Cardiac muscle cell (in vitro differentiated cells and primary cell): Measurements from ENCODE around the gene ITGA3. TPM values are rescaled to one million over a fixed set of nuclear protein-coding genes. Genes with fewer than 3 reads are reported as not detected.
A peak's percentile ranks its signal among the peaks of the same experiment; 100 is the strongest.

Experiments used
- DNase-seq, 2 donors: peaks; one replicate each; pipeline versions ENCODE4 v3.0.0 to v3.0.0-alpha.2; 2010 to 2017; ENCODE audit warnings: low read depth in 1 of 2, low spot score in 1 of 2
- H3K27ac ChIP-seq: fragments of 200-600 bp; sonication (generic); 2 replicates; pipeline ENCODE4 v1.5.1; 2016
- H3K27me3 ChIP-seq: fragments of 200-600 bp; sonication (generic); 2 replicates; pipeline ENCODE4 v1.6.0; 2016; ENCODE audit warnings: control low read depth
- H3K36me3 ChIP-seq: fragments of 200-600 bp; sonication (generic); 2 replicates; pipeline ENCODE4 v1.5.1; 2016; ENCODE audit warnings: control low read depth
- H3K4me1 ChIP-seq: fragments of 200-600 bp; sonication (generic); 2 replicates; pipeline ENCODE4 v1.8.1; 2017; ENCODE audit warnings: low read depth, mild to moderate bottlenecking, mixed run types
- H3K4me3 ChIP-seq: fragments of 200-600 bp; sonication (generic); 2 replicates; pipeline ENCODE4 v1.5.1; 2016; ENCODE audit warnings: mild to moderate bottlenecking
- H3K9me3 ChIP-seq: fragments of 200-600 bp; sonication (generic); 2 replicates; pipeline ENCODE4 v1.5.1; 2017; ENCODE audit warnings: low read depth, mild to moderate bottlenecking, control low read depth
- polyA plus RNA-seq: library from polyadenylated mRNA; unstranded; fragments of >200 nt; fragmentation: Nextera tagmentation; extraction: Ambion mirVana; gene quantifications from 2 replicates; pipeline ENCODE4 v1.2.1, GENCODE V29; 2016
- total RNA-seq: library from RNA; depleted of rRNA; stranded (reverse); fragments of >200 nt; gene quantifications from 2 replicates; pipeline ENCODE4 v1.2.3, GENCODE V29; 2016
- TF ChIP-seq, protein P1 (sequence below): IDR thresholded peaks from 2 replicates; pipeline ENCODE4 v1.5.1; 2012; ENCODE audit warnings: low read depth, mild to moderate bottlenecking, low read length

Gene ITGA3
- total and polyA plus RNA-seq, 2 experiments from 2014 or later = 20.5 to 41.9 TPM

DNA sequence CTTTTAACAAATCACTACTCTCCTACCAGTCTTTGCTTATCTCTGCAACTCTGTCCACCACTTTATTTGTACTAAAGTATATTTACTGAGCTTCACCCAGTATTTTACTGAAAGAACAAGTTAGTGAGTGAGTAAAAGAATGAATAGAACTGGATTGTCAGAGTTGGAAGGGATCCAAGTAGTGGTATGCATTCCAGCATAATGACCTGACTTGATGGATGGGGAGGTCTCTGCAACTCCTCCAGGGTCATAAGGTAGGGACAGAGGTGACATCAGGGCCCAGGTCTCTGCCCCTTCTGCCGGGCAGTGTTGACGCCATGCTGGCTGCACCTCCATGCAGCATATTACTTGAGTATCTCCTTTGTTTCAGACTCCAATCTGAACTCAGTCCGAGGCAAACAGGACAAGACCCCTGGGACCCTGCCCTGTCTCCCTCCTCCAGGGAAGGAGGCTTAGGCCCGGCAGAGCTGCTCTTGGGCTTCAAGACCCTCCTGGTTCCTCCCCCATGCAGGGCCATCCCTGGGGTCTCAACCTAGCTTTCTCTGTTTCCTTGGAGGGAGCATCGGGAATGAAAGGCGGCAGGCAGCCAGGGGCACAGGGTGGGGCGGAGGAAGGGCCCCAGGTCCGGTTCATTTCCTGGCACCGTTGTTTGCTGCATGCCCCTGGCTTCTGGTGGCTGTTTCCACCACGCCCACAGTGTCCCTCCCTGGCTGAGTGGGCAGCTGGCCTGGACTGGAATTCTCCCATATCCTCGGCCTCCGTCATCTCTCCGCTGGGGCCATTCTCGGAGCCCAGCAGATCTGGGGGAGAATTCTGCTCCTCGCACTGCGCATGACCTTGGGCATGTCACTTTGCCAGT is 12.4 kb upstream of the ITGA3 start:
- no peak overlapping the region for H3K4me3 ChIP-seq
- no peaks in the 10 kb centered on the region for H3K36me3 ChIP-seq
- no peaks in the 10 kb centered on the region for H3K9me3 ChIP-seq
- no peaks in the 10 kb centered on the region for H3K4me1 ChIP-seq
- no peak overlapping the region for H3K27ac ChIP-seq
- TF ChIP-seq, protein P1, sequence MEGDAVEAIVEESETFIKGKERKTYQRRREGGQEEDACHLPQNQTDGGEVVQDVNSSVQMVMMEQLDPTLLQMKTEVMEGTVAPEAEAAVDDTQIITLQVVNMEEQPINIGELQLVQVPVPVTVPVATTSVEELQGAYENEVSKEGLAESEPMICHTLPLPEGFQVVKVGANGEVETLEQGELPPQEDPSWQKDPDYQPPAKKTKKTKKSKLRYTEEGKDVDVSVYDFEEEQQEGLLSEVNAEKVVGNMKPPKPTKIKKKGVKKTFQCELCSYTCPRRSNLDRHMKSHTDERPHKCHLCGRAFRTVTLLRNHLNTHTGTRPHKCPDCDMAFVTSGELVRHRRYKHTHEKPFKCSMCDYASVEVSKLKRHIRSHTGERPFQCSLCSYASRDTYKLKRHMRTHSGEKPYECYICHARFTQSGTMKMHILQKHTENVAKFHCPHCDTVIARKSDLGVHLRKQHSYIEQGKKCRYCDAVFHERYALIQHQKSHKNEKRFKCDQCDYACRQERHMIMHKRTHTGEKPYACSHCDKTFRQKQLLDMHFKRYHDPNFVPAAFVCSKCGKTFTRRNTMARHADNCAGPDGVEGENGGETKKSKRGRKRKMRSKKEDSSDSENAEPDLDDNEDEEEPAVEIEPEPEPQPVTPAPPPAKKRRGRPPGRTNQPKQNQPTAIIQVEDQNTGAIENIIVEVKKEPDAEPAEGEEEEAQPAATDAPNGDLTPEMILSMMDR = no peak
- no peaks in the 10 kb centered on the region for H3K27me3 ChIP-seq
- peak in 1 of 2 donors; percentile 49 for DNase-seq

DNA sequence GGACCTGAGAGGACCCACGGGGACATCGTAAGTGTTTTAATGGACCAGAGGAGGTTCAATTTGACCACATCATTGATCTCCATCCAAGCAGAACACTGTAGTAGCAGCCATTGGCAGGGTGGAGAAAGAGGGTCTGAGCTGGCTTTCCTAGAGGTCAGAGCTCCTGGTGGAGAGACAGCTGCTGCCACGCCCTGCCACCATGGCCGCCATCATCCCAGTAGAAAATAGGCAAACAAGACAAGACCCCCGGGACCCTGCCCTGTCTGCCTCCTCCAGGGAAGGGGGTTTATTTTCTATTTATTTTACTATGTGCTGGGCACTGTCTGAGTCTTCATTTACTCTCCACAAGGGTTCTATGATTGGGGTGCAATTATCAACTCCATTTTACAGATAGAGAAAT is 11.4 kb upstream of the ITGA3 start:
- Histone ChIP-seq H3K27me3 (no peaks in the 10 kb centered on the region), H3K4me1 (no peaks in the 10 kb centered on the region), H3K4me3 (no peak overlapping the region), H3K36me3 (no peaks in the 10 kb centered on the region), H3K9me3 (no peaks in the 10 kb centered on the region), H3K27ac (no peak overlapping the region)
- DNase-seq = no peak
- TF ChIP-seq, protein P1 = no peak

DNA sequence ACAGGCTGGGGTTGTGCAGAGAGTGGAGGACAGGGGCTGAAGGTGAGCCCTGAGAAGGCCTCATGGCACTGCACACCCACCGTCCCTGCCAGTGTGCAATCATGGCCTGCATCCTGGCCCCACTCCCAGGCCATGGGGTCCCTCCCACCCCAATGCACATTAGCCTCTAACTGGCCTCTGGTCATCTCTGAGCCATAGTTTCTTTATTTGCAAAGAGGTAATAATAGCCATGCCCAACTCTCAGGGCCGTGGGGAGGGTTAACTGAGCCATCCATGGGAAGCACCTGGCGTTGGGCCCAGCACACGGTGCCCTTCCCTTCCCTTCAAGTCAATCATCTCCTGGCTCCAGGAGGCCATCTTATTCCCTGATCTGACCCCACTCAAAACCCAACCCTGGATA is 10.8 kb upstream of the ITGA3 start:
- DNase-seq = no peak
- no peaks in the 10 kb centered on the region for H3K4me1 ChIP-seq
- no peak overlapping the region for H3K27ac ChIP-seq
- TF ChIP-seq, protein P1 = no peak
- H3K4me3 ChIP-seq = no peak overlapping the region
- H3K9me3 ChIP-seq = no peaks in the 10 kb centered on the region
- no peaks in the 10 kb centered on the region for H3K36me3 ChIP-seq
- no peaks in the 10 kb centered on the region for H3K27me3 ChIP-seq

DNA sequence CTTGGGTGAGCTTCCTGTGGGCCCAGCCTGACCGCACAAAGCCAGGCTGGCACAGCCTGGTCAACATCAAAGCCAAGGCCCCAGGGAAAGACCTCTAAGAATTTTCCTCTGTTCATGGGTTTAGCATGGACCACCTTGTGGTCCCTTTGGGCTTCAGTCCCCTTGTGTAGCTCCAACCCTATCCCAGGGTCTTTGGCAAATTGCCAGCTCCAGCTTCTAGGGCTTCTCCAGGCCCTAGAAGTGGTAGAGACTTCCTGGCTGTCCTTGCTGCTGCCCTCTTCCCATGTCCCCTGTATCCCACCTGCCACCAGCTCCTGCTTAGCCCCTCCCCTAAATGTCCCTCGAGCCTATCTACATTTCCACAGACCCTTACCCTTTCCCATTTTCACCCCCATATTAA is 9.7 kb upstream of the ITGA3 start:
- Histone ChIP-seq H3K4me1 (no peaks in the 10 kb centered on the region), H3K36me3 (no peaks in the 10 kb centered on the region), H3K4me3 (no peak overlapping the region), H3K9me3 (no peaks in the 10 kb centered on the region), H3K27ac (no peak overlapping the region), H3K27me3 (no peaks in the 10 kb centered on the region)
- DNase-seq = no peak
- TF ChIP-seq, protein P1 = no peak

DNA sequence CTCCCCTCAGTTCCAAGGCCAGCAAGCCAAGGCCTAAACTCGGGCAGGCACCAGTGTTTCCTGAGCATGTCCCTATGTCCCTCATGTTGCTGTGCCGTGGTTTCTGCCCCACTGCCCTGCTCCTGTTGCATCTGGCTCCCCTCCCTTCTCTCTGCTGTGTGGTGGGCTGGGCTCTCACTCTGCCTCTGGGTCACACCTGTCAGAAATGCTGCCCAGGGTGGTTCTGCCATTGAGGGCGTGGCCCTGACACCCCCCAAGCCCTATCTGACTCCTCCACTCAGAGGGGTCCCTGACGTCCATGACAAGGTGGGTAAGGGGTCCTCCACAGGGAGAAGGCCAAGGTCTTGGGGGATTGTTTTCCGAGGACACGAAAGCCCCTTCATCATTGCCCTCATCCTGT is 9.2 kb upstream of the ITGA3 start:
- no peak for DNase-seq
- no peaks in the 10 kb centered on the region for H3K9me3 ChIP-seq
- TF ChIP-seq, protein P1 = no peak
- no peaks in the 10 kb centered on the region for H3K27me3 ChIP-seq
- H3K27ac ChIP-seq = no peak overlapping the region
- H3K4me1 ChIP-seq = no peaks in the 10 kb centered on the region
- no peak overlapping the region for H3K4me3 ChIP-seq
- H3K36me3 ChIP-seq = no peaks in the 10 kb centered on the region
